GM10248 (cell line): Measurements from ENCODE around the gene ARHGEF33.

Experiments used
- CTCF ChIA-PET: fragments of 300-600 bp; sonication (Branson Sonifier 250); formaldehyde crosslinking; extraction: SDS; loops from one replicate; lab custom pipeline; 2021; ENCODE audit warnings: antibody characterized with exemption; lab: Yijun Ruan, JAX
- POLR2A ChIA-PET: fragments of 350-650 bp; sonication (Branson Sonifier 250); formaldehyde crosslinking; extraction: SDS; loops from one replicate; lab custom pipeline; 2020; ENCODE audit warnings: antibody characterized with exemption; lab: Yijun Ruan, JAX
- DNase-seq: peaks from one replicate; pipeline ENCODE4 v3.0.0; 2012; ENCODE audit errors: extremely low spot score
- CTCF ChIP-seq: IDR thresholded peaks from 2 replicates; pipeline ENCODE4 v1.5.1; 2012; ENCODE audit warnings: mild to moderate bottlenecking, low read depth; ENCODE audit errors: extremely low read depth, missing control alignments, control extremely low read depth

ARHGEF33 gene

DNA sequence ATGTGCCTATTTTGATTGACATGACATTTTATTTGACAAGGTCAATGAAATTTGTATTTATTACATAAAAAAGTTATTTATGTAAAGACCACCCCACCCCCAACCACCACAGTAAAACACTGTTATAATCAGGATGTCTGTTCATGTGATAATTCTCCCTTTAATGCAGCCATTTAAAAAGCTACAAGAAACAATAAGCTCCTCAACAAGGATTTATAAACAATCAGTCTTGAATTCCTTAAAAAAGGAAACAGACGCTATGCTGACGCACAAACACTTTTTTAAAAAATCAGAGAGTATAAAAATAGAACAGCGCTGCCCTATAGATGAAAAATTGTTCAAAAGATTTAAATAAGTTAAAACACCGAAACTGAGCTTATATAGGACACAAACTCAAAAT lies 129.0 kb downstream of the ARHGEF33 start:
- no peak for DNase-seq
- no peak for TF ChIP-seq CTCF
- POLR2A ChIA-PET = no interaction called here
- CTCF ChIA-PET = interaction anchor here (1.0 to 1.6 kb wide), 4 partner anchors 10 to 26 kb away, joined by 3 read pairs; no protein-coding TSS in a partner anchor

- CTCF ChIA-PET = interaction anchor here (0.7 to 1.6 kb wide), 7 partner anchors 10 to 210 kb away, joined by 3 to 5 read pairs (median 3); no protein-coding TSS in a partner anchor
- TF ChIP-seq CTCF = no peak
- POLR2A ChIA-PET = no interaction called here
- no peak for DNase-seq
Measured at GRCh38 chr2:39020383-39020782, 130.7 kb downstream of the ARHGEF33 start.

GRCh38 chr2:39022642-39023235 lies 133.1 kb downstream of the ARHGEF33 start:
- TF ChIP-seq CTCF = no peak
- ChIA-PET CTCF (interaction anchor here (1.1 to 1.2 kb wide), 2 partner anchors 13 to 75 kb away, joined by 3 read pairs; no protein-coding TSS in a partner anchor), POLR2A (no interaction called here)
- no peak for DNase-seq

- CTCF ChIA-PET = interaction anchor here (1.2 kb wide), 1 partner anchor 76 kb away, joined by 3 read pairs; no protein-coding TSS in a partner anchor
- no peak for DNase-seq
- POLR2A ChIA-PET = no interaction called here
- TF ChIP-seq CTCF = no peak
Measured at GRCh38 chr2:39023649-39024048, 134.0 kb downstream of the ARHGEF33 start.

- CTCF ChIA-PET = interaction anchor here (1.7 kb wide), 1 partner anchor 9 kb away, joined by 6 read pairs; no protein-coding TSS in a partner anchor
Measured at GRCh38 chr2:39024833-39025232, 135.2 kb downstream of the ARHGEF33 start.

More at GRCh38 chr2:39024833-39025232, 135.2 kb downstream of the ARHGEF33 start:
- no peak for TF ChIP-seq CTCF
- no peak for DNase-seq
- POLR2A ChIA-PET = no interaction called here
